NCI-H345 (cell line): Measurements from ENCODE around the gene TRAF3.
A peak's percentile ranks its signal among the peaks of the same experiment; 100 is the strongest.
"Not testable (repeated sequence)": the region's sequence is repeated elsewhere in the genome, so short reads cannot be mapped to it uniquely, and the experiment has no call there.

ENCODE experiments used
- DNase-seq: peaks from one replicate; lab custom pipeline; 2025; lab: John Stamatoyannopoulos, UW

TRAF3 gene

DNA sequence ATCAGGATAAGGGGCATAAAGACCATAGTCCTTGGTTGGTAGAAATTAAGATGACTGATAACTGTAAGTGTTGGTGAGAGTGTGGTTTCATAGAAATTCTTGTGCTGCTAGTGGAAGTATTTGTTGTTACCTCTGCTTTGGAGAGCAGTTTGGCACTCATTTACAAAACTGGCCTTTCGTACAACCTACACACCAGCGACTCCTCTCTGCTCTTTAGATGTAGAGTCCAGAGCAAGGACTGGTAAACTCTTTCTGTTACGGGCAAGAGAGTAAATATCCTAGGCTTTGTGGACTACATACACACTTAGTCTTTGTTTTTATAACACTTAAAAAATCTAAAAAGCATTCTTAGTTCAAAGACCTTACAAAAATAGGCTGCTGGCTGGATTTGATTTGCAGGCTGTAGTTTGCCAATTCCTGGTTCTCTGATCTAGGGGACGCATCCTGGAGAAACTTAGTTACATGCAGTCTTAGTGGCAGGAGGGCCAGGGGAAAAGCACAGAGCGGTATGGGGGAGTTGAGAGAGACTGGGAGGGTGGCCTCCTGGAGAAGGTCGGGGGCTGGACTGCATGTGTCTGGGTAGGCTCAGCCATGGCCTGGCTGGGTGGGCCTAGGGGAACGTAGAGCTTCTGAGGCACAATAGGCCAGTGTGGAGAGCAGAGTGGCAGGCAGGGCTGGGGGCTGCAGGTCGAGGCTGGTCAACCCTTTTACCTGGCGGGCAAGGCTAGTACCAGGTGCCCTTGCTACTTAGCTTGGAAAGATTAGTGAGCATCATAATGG is 89.9 kb downstream of the TRAF3 start:
- DNase-seq: no peak

DNA sequence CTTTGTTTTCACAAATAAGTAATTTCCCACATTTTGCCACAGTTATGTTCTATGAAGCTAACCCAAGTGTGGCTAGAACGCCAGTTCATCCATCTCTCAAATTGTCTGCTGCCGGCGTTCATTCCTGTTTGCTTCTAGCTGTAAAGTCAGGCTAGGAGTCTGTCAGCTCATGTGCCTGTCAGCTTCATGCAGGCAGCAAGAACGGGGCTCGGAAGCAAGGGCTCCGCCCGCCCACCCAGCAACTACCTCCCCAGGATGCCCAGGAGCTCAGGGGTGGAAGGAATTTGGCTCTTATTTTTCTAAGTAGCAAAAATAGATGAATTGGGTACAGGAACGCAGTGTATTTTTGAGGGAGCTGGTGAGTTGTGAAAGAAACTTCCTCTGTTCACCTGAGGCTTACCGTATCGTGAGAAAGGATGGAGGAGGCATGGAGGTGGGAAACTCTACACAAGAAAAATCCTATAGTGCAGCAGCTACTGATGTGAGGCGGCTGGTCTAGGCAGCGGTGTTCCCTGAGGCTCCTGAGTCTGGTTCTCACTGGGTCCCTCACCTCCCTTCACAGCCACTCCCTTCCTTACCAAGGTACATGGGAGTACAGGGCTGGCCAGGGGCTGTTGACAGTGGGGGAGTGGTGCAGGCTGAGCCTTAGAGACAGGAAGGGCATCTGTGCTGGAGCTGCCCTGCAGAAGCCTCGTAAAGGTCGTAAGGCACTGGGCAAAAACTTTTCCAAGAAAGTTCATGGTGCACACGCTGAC is 90.8 kb downstream of the TRAF3 start:
- no peak for DNase-seq

DNA sequence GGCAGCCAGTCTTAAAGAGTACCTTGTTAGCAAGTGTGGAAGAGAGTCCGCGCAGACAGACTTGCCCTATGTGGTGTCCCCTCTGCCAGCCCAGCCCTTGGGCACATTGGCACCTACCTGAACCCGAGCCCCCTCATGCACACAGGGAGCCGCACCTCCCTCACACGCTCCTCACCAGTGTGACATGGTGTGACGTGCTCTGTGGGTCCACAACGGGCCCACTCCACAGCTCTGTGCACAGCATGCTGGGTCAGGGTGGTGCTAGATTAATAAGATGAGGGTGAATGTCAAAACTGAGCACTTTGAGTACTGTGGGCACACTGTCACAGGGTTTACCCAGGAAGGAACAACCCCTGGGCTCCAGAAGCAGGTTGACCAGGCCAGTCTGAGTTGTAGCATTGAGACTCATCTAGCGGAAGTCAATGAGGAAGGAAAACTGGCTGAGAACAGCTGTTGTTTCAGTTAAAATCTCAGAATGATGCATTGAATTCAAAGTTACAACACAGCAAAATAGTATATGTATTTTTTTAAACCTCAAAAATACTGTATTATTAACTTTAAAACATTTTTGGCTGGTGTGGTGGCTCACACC is 91.8 kb downstream of the TRAF3 start:
- no peak for DNase-seq

DNA sequence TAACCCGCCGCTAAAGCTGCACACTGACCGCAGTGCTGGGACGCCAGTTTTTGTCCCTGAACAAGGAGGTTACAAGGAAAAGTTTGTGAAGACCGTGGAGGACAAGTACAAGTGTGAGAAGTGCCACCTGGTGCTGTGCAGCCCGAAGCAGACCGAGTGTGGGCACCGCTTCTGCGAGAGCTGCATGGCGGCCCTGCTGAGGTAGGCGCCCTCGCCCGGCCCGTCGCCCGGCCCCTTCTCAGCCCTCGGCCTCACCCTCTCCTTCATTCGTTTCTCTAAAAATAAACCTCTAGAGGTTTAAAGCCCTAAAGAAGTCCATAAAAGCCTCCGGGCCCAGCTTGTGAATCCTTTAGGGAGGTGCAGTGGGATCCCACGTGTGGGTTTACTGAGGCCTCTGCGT is 93.0 kb downstream of the TRAF3 start:
- no peak for DNase-seq

DNA sequence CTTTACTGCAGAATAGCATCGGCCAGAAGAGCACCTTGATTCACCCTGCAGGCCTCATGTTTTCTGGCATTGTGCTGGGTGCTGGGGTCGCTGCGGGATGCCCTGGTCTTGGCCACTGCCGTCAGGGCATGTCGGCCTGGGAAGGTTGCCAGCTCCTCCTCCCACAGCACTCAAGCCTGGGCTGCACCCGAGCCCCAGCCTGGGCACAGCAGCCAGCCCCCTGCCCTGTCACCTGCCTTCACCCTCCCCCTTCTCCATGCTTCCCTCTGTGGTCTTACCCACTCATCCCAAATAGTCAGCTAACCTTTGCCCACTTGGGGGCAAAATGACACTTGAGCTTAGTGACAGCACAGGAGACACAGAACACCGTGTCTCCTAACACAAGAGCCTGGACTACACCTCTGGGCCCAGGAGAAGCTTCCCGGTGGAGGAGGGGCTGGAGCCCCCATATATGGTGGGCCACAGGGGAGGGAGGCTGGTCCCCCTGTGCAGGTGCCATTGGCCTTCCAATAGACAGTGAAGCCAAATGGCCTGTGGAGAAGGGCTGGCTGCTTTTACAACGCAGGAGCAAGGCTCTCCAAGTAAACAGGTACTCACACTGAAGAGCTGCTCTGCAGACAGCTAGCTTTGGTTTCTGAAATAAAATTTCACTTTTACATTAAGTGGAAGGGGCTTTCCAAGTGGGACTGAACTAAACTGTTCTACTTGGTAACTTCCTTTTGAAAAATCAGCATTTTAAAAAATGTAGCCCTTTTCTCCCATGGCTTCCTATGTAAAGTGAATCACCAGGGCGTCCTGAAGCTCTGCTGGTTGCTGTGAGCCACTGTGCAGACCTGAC is 94.0 kb downstream of the TRAF3 start:
- DNase-seq: peak; percentile 80

DNA sequence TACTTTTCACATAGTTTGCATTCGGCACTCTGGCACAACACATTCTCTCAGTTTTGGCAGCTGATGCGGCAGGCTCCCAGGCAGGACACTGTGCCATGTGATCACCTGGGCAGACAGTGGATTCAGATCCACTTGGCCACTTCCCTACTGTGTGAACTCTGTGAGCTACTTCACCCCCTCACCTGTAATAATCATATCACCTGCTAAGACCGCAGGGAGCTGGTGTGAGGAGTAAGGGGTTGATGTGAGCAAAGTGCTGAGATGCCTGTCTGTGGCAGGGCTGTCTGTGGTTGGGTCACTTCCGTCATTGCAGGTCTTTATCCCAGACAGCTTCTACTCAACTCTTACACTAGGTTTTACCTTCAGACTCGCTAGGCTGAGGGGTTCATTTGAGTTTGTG is 94.8 kb downstream of the TRAF3 start:
- DNase-seq: no peak

DNA sequence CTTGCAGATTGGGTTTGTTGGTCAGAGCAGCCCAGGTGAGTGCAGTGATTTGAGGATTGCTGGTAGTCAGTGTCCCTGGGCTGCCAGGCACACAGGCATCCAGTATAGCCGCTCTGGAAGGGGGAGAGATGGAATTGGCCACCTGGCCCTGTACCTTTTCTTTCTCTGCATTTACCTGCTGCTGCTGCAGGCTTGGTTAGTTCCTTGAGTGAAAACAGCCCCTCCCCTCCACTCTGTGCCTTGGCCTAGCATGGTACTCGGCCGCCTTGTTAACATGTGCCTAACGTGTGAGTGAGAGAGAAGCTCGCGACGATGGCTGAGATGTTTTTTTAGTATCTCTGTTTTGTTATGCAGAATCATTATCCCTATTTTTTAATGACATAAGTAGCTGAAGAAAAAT is 95.9 kb downstream of the TRAF3 start:
- DNase-seq: no peak

DNA sequence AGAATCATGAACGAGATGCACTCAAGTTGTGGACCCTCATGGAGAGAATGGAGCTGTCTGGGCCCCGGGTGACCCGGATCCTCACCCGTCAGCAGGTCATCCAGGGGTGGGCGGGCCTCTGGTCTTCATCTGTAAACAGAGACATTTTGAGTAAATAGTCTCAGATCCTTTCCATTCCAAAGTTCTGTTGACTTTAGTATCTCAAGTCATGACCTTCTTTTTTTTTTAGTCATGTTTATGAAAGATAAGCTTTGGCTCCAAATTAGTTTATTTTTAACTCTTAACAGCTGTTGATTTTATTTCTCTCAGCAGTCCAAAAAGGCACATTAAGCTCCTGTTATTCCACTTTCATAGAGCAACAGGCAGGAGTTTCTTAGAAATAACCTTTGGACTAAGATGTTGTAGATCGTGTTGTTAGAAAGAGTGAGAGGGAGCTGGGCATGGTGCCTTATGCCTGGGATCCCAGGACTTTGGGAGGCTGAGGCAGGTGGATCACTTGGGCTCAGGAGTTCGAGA is 96.4 kb downstream of the TRAF3 start:
- DNase-seq: no peak

DNA sequence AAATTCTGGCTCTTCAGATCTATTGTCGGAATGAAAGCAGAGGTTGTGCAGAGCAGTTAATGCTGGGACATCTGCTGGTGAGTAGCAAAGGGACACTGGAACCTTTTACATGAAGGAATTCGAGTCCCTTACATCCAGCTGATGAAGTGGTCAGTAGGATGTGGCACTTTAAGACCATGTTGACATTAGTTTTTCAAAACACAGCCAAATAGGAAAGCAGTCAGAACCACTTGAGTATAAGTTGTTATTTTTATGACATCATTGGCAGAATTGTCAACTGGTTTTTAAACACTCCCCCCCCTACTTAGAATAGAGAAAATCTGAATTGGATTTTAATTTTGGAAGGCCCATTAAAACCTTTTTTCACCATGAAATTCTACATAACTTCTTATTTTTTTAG is 98.4 kb downstream of the TRAF3 start:
- DNase-seq: no peak

DNA sequence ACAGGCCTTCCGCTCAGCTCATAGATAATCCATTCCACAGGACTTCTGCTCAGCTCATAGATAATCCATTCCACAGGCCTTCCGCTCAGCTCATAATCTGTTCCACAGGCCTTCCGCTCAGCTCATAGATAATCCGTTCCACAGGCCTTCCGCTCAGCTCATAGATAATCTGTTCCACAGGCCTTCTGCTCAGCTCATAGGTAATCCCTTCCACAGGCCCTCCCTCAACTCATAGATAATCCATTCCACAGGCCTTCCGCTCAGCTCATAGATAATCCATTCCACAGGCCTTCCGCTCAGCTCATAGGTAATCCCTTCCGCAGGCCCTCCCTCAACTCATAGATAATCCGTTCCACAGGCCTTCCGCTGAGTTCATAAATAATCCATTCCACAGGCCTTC is 100.3 kb downstream of the TRAF3 start:
- DNase-seq: not testable (repeated sequence)

DNA sequence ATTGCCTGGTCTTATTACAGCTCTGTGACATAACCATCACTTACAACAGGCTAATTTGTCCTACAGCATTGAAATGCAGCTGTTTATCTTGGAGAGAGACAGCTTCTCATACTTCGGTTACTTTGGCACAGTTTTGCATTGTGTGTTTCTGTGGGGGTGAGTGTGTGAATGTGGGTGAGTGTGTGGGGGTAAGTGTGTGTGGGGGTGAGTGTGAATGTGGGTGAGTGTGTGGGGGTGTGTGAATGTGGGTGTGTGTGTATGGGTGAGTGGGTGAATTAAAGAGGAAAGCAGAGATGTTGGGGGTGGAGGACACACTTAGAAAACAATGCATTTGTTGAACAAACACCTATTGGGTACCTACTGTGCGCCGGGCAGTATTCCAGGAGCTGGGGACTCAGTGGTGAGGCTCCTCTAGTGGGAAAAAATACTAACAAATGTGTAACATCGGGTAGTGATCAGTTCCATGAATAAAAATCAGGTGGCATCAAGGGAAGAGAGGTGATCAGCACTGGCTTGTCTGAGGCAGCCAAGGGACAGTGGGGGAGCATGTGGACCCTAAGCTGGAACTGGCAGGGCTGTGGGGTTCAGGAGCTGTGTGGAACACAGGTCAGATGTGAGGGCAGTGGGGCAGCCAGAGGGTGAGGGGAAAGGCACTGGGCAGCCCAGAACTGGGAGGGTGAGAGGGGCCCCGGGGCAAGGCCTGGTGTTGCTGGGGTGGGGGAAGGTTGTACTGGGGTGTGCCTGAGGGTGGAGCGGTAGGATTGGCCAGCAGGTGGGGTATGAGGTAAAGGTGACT is 101.1 kb downstream of the TRAF3 start:
- DNase-seq: no peak

DNA sequence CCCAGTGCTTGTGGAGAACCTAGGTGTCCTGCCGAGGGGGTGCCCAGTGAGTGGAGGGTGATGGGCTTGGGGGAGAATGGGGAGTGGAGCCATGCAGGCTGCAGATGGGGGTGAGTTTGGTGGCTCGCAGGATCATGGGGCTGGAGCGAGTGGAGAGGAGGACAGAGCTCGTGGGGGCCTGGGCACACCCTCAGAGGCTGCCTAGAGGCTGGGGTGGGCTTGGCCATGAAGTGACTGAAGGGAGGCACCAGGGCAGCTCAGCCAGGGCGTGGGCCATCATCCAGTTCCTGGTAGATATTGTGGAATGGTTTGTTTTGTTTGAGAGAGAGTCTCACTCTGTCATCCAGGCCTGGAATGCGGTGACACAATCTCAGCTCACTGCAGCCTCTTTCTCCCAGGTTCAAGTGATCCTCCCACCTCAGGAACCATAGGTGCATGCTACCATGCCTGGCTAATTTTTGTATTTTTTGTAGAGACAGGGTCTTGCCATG is 101.8 kb downstream of the TRAF3 start:
- DNase-seq: no peak

DNA sequence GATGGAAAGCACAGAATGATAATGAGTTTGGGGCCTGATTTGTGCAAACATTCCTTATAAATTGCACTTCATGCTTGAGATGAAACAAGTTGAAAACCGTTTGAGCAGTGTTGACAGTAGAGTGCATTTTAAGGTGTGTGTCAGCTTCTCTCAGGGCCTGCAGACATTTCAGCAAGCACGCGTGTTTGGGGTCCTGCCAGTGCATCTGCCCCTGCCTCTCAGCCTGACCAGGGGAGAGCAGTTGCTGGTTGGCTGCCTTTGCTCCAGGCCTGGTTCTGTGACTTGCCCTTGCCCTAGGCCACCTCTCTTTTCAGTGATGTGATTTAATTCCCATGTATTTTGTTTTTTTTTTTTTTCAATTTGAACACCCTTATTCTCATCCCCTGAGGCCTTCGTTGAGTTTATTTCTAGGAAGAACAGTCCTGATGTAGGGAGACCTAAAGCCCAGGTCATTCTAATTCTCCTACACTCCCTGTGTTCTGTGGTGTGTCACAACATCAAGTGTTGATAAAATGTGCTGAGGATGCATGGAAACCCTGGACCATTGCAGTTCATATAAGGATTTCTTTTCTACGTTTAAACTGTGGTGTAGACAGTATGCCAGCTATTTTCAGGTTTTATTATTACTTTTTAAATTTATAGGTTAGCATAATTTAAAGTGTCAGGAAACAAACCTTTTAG is 105.1 kb downstream of the TRAF3 start:
- peak; percentile 4 for DNase-seq

DNA sequence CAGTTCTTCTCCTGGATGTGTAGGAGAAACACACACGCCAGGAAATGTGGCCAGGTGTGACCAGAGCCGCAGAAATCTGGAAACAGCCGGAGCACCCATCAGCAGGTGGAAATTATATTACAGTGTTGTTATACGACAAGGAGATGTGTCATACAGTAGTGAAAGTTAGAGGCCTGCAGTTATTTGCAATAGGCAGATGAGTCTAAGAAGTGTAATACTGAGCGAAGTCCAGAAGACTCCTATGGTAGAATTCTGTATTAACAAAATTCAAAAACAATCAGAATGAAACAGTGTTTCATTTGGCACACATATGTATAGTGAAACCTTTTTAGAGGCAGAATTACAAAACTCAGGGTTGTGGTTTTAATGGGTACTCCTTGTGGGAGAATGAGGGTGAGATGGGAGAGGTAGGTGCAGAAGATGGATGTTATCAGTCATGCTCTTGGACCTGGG is 105.9 kb downstream of the TRAF3 start:
- DNase-seq: no peak

DNA sequence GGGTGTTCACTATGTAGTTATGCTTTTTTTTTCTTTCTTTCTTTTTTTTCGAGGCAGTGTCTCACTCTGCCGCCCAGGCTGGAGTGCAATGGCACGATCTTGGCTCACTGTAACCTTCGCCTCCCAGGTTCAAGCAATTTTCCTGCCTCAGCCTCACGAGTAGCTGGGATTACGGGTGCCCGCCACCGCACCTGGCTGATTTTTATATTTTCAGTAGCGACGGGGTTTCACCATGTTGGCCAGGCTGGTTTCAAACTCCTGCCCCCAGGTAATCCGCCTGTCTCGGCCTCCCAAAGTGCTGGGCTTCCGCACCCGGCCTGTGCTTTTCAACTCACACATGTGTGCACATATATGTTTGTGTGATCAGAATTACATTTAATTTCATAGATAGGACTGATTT is 106.3 kb downstream of the TRAF3 start:
- DNase-seq: no peak

DNA sequence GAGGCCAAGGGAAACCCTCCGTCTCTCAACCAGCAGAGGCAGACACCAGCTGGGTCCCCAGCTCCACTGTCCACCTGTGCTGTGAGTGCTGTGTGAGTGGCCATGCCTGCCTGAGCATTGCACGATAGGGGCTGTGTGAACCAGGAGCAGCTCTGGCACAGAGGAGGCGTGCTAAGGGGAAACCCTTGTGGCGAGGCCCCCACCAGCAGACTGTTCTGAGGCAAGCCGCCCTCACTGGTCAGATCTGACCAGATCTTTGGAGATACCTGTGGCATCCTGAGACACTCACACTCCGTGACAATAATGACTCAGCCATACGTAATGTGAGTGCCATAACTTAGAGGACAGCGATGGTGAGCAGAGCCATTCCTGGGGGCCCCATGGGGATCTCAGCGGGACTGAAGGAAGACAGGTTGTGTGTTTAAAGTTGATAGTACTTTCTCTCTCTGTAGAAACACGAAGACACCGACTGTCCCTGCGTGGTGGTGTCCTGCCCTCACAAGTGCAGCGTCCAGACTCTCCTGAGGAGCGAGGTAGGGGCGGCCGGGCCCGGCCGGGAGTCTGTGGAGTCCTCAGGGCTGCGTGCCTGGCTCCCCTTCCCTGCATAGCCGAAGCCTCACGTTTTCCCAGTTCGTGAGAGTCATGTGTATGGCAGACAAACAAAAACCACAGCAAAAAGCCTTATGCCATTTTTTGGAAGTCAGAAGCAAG is 108.6 kb downstream of the TRAF3 start:
- no peak for DNase-seq

DNA sequence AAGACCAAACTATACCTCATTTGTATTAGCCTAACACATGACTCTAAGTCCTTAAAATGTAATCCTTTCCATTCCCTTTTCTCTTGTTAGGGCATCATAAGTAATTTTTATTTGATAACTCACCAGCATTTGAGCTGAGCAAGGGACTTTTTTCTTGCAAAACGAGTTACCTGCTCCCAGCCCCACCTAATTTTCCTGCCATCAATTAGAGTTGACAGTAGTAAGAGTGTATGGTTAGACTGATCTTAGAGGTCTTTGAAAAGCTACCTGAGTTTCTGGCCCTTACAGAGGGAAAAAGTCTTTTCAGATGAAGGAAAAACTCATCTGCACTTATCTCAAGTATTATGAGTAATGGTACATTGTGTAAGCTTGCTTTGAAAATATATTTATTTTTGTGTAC is 111.5 kb downstream of the TRAF3 start:
- no peak for DNase-seq

DNA sequence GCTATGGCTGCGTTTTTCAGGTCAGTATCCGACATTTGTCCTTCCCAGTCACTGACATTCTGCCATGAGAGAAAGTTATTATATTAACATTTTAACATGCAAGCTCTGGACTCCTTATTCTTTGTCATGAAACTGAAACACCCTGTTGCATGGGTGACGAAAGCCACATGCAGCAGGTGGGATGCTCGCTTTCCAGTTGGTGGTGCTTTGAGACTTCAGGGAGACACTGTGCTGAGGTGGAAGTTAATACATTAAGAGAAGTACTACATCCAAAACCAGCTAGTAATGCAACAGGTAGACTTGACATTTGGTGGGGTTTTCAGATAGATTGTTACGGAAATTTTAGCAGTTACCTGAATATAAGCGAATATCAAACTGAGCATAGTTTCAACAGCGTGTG is 112.4 kb downstream of the TRAF3 start:
- no peak for DNase-seq

DNA sequence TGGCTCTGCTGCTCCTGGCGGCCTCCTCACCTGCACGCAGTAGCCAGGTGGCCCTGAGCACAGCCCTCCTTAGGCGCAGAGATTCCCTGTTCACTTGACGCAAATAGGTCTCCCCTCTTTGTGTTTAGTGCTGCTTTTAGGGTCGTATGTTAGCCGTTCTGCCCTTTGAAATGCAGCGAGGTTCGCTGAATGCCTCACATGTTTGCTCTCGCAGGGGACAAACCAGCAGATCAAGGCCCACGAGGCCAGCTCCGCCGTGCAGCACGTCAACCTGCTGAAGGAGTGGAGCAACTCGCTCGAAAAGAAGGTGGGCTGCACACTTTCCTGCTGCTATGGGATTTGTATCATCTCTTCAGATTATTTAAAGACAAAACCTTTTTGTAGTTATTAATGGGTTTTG is 113.9 kb downstream of the TRAF3 start:
- DNase-seq: no peak

DNA sequence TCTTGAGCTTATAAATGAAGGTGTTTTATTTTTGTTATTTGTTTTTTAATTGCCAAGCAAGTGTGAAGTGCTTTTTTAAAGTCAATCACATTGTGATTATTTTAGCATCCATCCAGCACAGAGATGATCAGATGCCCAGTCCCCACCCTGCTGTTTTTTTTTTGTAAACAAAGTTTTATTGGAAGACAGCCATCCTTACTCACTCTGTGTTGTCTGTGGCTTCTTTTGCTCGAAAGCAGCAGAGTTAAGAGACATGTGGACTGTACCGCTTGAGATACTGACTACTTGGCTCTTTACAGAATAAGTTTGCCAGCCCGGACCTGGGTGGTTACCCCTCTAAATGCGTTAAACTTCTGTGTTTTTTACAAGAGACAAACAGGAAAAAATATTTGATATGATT is 114.3 kb downstream of the TRAF3 start:
- DNase-seq: peak; percentile 15
